Measurements from ENCODE around the gene ATXN7L3.

Gene ATXN7L3

GRCh38 chr17:44191941-44192496 lies 7.7 kb downstream of the ATXN7L3 start (continued):
- no peak for TF ChIP-seq ZNF8 (CRISPR knock-in tag; IDR thresholded peaks at IDR 0.05)
- TF ChIP-seq ARNTL (CRISPR knock-in tag; IDR thresholded peaks at IDR 0.05; ENCODE audit: borderline replicate concordance, low read depth) = no peak
- no peak for TF ChIP-seq ISL1 (CRISPR knock-in tag; IDR thresholded peaks at IDR 0.05)
- TF ChIP-seq, protein P1, sequence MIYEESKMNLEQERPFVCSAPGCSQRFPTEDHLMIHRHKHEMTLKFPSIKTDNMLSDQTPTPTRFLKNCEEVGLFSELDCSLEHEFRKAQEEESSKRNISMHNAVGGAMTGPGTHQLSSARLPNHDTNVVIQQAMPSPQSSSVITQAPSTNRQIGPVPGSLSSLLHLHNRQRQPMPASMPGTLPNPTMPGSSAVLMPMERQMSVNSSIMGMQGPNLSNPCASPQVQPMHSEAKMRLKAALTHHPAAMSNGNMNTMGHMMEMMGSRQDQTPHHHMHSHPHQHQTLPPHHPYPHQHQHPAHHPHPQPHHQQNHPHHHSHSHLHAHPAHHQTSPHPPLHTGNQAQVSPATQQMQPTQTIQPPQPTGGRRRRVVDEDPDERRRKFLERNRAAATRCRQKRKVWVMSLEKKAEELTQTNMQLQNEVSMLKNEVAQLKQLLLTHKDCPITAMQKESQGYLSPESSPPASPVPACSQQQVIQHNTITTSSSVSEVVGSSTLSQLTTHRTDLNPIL (CRISPR knock-in tag; IDR thresholded peaks at IDR 0.05; ENCODE audit: low read depth) = no peak
- TF ChIP-seq TSHZ2 (CRISPR knock-in tag; IDR thresholded peaks at IDR 0.05) = no peak
- TF ChIP-seq ZFP30 (CRISPR knock-in tag; IDR thresholded peaks at IDR 0.05) = no peak

DNA sequence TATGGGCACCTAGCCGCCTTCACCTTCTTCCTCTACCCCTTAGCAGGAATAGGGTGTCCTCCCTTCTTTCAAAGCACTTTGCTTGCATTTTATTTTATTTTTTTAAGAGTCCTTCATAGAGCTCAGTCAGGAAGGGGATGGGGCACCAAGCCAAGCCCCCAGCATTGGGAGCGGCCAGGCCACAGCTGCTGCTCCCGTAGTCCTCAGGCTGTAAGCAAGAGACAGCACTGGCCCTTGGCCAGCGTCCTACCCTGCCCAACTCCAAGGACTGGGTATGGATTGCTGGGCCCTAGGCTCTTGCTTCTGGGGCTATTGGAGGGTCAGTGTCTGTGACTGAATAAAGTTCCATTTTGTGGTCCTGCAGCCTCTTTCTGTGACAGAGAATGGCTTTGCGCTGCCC lies 8.3 kb downstream of the ATXN7L3 start:
- no peak for ATAC-seq
- TF ChIP-seq ZNF565 (CRISPR knock-in tag; conservative IDR thresholded peaks at IDR 0.05; ENCODE audit: low read depth) (no peak), ZFP30 (CRISPR knock-in tag; IDR thresholded peaks at IDR 0.05) (no peak), ISL1 (CRISPR knock-in tag; IDR thresholded peaks at IDR 0.05) (no peak), ZNF8 (CRISPR knock-in tag; IDR thresholded peaks at IDR 0.05) (no peak), PPARA (CRISPR knock-in tag; IDR thresholded peaks at IDR 0.05; ENCODE audit: borderline replicate concordance) (no peak), RARB (CRISPR knock-in tag; IDR thresholded peaks at IDR 0.05) (no peak), CSDC2 (CRISPR knock-in tag; IDR thresholded peaks at IDR 0.05) (no peak), ZNF70 (CRISPR knock-in tag; IDR thresholded peaks at IDR 0.05) (no peak), ZC3H10 (CRISPR knock-in tag; IDR thresholded peaks at IDR 0.05) (no peak), ARNTL (CRISPR knock-in tag; IDR thresholded peaks at IDR 0.05; ENCODE audit: borderline replicate concordance, low read depth) (no peak), SNAI2 (CRISPR knock-in tag; IDR thresholded peaks at IDR 0.05) (no peak), TCF4 (CRISPR knock-in tag; IDR thresholded peaks at IDR 0.05; ENCODE audit: borderline replicate concordance) (no peak), TSHZ2 (CRISPR knock-in tag; IDR thresholded peaks at IDR 0.05) (no peak), OSR1 (CRISPR knock-in tag; IDR thresholded peaks at IDR 0.05) (no peak), ESRRG (CRISPR knock-in tag; IDR thresholded peaks at IDR 0.05) (no peak), ZFP3 (CRISPR knock-in tag; IDR thresholded peaks at IDR 0.05) (no peak), PATZ1 (CRISPR knock-in tag; IDR thresholded peaks at IDR 0.05; ENCODE audit: borderline replicate concordance) (no peak)
- TF ChIP-seq, protein P1 (CRISPR knock-in tag; IDR thresholded peaks at IDR 0.05; ENCODE audit: low read depth) = no peak
- TF ChIP-seq, protein P2, sequence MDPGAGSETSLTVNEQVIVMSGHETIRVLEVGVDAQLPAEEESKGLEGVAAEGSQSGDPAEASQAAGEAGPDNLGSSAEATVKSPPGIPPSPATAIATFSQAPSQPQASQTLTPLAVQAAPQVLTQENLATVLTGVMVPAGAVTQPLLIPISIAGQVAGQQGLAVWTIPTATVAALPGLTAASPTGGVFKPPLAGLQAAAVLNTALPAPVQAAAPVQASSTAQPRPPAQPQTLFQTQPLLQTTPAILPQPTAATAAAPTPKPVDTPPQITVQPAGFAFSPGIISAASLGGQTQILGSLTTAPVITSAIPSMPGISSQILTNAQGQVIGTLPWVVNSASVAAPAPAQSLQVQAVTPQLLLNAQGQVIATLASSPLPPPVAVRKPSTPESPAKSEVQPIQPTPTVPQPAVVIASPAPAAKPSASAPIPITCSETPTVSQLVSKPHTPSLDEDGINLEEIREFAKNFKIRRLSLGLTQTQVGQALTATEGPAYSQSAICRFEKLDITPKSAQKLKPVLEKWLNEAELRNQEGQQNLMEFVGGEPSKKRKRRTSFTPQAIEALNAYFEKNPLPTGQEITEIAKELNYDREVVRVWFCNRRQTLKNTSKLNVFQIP (CRISPR knock-in tag; IDR thresholded peaks at IDR 0.05; ENCODE audit: borderline replicate concordance, low read depth) = no peak
